GM18867 (cell line): Measurements from ENCODE around the gene ARMH1.
"Not testable (repeated sequence)": the region's sequence is repeated elsewhere in the genome, so short reads cannot be mapped to it uniquely, and the experiment has no call there.

Experiments used
- ATAC-seq: cut with Tn5 transposase; IDR thresholded peaks from one replicate; pipeline ENCODE4 v1.9.1; 2021; ENCODE audit warnings: mild to moderate bottlenecking, moderate library complexity; ENCODE audit not compliant: unreplicated experiment

The ARMH1 gene

GRCh38 chr1:44664730-44665370 is 9.7 kb upstream of the ARMH1 start:
- no peak for ATAC-seq

DNA sequence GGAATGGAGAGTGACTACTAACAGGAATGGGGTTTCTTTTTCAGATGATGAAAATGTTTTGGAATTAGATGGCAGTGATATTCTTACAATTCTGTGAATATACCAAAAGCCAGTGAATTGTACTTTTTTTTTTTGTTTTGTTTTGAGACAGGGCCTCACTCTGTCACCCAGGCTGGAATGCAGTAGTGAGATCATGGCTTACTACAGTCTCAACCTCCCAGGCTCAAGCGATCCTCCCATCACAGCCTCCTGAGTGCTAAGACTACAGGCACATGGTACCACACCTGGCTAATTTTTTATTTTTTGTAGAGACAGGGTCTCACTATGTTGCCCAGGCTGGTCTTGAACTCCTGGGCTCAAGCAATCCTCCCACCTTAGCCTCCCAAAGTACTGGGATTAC is 7.8 kb upstream of the ARMH1 start:
- ATAC-seq = not testable (repeated sequence)

GRCh38 chr1:44670751-44671640 is 3.5 kb upstream of the ARMH1 start:
- no peak for ATAC-seq

- no peak for ATAC-seq
These were observed 2.1 kb upstream of the ARMH1 start for GRCh38 chr1:44672254-44672955.

GRCh38 chr1:44672961-44673674 is 1.4 kb upstream of the ARMH1 start:
- no peak for ATAC-seq

- peak; percentile 2 for ATAC-seq
These were observed 820 bp upstream of the ARMH1 start for GRCh38 chr1:44673675-44674112.

DNA sequence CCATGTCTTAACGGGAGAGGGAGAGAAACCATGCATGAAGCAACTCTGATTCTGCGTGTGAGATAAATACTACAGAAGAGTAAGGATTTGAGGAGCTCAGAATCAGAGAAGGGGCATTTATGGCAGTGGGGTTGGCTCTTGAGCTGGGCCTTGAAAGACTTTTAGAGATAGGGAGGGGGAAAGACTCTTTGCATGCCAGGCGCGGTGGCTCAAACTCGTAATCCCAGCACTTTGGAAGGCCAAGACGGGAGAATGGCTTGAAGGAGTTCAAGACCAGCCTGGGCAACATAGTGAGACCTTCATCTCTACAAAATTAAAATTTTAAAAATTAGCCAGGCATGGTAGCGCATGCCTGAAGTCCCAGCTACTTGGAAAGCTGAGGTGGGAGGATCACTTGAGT is 672 bp downstream of the ARMH1 start:
- ATAC-seq = no peak

DNA sequence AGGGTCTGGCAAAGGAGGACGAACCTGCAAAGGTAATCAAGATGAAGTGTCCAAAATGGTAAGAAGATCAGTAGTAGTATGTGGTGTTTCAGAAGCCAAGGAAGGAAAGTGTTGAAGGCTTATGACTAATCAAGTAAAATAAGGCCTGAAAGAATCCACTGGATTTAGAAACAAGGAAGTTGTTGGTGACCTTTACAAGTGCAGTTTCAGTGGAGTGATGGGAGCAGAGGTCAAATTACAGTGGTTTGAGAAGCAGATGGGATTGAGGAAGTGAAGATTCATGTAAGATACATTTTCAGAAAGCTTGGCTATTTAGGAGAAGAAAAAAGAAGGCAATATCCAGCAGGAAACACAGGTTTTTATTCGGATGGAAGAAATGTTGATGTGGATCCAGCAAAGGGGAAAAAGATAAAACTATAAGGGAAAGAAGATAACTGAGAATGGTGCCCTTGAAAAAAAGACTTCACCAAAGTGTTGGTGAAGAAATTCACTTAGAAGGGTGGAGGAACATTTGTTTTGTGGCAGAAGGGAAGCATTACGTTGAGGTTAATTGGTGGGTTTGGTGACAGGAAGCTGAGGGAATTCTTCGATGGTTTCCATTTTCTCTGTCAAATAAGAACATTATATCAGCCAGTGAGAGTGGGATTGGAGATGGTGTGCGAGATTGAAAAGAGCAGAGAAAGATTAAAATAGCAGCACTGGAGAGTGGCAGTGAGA is 2.1 kb downstream of the ARMH1 start:
- ATAC-seq = no peak

- no peak for ATAC-seq
These were observed 2.8 kb downstream of the ARMH1 start for GRCh38 chr1:44677201-44677766.

DNA sequence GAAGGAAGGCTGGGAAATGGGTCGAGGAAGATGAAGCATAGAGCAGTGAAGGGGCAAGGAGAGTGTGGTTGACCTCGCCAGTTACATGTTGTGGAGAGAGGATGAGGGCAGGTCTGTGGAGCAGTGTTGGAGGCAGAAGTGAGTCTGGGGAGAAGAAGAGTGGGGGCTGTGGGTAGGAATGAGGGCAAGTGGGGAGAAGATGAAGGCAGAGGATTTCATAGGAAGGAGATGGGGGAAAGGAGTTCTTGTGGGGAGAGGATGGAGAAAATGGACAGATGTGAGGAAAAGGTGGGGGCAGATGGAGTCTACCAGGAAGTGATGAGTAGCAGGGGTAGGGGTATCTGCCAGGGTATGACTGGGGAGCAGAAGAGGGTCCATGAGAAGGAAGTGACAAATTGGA is 3.6 kb downstream of the ARMH1 start:
- no peak for ATAC-seq

DNA sequence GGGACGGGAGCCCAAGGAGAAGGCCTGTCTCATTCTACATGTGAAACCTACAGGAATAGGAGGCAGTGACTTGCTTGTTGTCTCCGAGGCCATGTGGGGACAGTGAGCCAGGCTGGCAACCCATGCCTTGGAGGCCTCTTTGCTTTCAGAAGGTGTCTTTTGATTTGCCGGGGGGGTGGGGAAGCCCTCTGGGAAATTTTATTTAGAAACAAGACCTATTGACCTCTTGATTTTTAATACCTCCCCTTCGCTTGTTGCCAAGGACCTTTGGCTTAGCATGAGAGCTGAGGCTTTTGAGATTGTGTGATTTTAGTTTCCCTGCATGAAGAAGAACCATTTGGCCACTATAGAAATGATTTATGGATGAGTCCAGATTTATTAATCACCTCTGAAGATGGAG is 4.1 kb downstream of the ARMH1 start:
- no peak for ATAC-seq

DNA sequence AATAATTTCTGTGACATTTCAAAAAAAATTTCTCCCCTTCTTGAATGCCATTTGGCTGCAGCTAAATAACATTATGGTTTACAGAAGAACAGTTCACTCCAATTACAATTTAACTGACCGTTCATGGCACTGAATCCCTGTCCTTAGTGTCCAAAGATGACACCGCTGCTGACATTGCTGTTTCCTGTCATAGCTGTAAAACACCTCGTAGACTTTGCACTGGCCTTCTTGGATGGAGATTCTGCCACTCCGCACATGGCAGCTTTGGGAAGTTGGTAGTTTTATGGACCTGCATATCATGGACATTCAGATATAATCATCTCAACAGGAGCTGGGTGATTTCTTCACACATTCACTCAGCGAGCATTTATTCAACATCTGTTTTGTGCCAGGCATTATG is 5.0 kb downstream of the ARMH1 start:
- no peak for ATAC-seq

GRCh38 chr1:44681905-44682882 is 7.7 kb downstream of the ARMH1 start:
- no peak for ATAC-seq

- no peak for ATAC-seq
These were observed 8.4 kb downstream of the ARMH1 start for GRCh38 chr1:44682883-44683265.

DNA sequence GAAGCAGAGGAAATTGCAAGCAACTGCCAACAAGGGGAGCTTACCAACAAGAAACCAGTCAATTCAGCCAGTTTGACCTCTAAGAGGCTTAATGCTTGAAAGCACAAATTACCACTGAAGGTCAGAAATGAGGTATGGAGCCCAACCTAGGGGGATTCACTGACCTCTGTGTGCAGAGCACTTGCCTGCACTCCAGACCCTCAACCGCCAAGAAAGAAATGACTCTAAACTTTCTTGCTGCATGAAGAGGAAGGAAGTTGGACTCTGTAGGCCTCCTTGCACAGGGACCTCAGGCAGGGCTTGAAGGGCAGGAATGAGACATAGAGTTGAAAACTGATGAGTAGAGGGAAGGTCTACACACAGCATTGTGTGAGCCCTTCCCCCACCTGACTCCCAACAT is 10.0 kb downstream of the ARMH1 start:
- ATAC-seq = peak; percentile 50

DNA sequence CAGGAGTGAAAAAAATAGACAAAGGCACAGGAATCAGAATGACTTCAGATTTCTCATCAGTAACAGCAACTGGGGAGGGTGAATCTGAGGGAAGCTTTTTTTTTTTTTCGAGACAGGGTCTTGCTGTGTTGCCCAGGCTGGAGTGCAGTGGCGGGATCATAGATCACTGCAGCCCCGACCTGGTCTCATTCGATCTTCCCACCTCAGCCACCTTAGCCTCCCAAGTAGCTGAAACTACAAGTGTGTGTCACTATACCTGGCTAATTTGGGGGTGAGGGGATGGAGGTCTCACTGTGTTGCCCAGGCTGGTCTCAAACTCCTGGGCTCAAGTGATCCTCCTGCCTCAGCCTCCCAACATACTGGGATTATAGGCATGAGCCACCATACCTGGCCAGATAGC is 10.7 kb downstream of the ARMH1 start:
- ATAC-seq = no peak

DNA sequence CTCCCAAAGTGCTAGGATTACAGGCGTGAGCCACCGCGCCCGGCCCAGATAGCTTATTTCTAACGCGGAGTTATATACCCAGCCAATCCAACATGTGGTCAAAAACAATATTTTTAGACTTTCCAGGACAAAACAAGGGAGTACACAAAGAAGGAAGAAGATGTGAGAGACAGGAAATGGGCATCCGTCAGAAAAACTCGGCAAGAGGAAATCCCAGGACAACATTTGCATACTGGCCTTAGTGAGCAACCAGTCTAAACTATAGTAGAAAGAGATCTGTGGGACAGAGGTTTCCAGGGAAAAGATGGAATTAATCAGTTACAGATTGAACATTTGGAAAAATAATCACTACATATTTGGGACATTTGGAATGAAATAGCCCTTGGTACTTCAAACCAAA is 11.4 kb downstream of the ARMH1 start:
- ATAC-seq = no peak

DNA sequence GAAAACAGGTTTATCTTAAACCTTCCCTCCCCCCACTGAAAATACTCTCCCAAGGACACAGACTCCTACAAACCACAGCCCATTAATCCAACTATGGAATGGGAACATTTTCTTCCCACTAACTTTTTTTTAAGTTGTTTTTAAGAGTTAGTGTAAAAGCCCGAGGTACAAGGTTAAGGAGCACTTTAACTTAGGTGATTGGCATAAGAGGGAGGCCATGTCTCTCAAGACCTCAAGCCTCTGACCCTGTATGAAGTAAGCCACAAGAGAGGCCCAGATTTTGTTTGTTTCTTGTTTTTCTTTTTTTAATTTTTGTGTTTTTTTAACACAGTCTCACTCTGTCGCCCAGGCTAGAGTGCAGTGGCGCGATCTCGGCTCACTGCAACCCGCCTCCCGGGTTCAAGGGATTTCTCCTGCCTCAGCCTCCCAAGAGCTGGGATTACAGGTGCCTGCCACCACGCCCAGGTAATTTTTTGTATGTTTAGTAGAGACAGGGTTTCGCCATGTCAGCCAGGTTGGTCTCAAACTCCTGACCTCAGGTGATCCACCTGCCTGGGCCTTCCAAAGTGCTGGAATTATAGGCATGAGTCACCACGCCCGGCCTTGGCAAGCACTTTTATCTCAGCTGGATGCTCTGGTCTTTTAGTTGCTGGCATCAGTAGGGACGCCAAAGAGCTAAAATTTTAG is 14.4 kb downstream of the ARMH1 start:
- ATAC-seq = no peak

DNA sequence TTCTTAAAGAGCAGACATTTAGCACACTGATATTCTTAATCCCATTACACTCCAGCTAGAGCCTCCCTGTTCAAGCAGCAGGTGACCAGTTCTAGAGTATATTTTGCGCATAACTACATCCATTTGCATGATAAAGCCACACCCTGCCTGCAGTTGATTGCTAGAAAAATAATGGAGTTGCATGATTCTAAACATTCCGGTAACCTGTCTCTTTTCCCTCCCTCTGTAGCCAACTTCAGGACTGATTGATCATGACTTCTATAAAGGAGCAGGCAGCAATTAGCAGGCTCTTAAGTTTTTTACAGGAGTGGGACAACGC is 14.9 kb downstream of the ARMH1 start:
- no peak for ATAC-seq
